HepG2 (cell line): ENCODE results near the gene ST8SIA3.

Source experiments
- CTCF ChIP-seq: sonication (generic); formaldehyde crosslinking; IDR thresholded peaks from 2 replicates; pipeline ENCODE4 v1.5.0; 2020; ENCODE audit warnings: mild to moderate bottlenecking, missing genetic modification reagents, moderate library complexity
- ETV6 ChIP-seq: sonication (generic); formaldehyde crosslinking; conservative IDR thresholded peaks from 2 replicates; pipeline ENCODE4 v1.4.0; 2020; ENCODE audit warnings: missing genetic modification reagents
- MLX ChIP-seq: IDR thresholded peaks from 2 replicates; pipeline ENCODE4 v1.6.1; 2016
- MXI1 ChIP-seq: IDR thresholded peaks from 3 replicates; pipeline ENCODE4 v1.6.1; 2012; ENCODE audit warnings: low read depth, low read length, inconsistent platforms, borderline replicate concordance
- RBFOX2 ChIP-seq: fragments of 200-400 bp; formaldehyde crosslinking; IDR thresholded peaks from 2 replicates; pipeline ENCODE4 v1.6.1; 2017; ENCODE audit warnings: low read depth, mild to moderate bottlenecking, low read length
- ZBTB21 ChIP-seq: sonication (generic); formaldehyde crosslinking; IDR thresholded peaks from 2 replicates; pipeline ENCODE4 v1.4.0; 2020; ENCODE audit warnings: missing genetic modification reagents
- ZNF337 ChIP-seq: sonication (generic); formaldehyde crosslinking; IDR thresholded peaks from 2 replicates; pipeline ENCODE4 v1.5.1; 2020; ENCODE audit warnings: missing genetic modification reagents, low read depth, mild to moderate bottlenecking, borderline replicate concordance
- ZNF44 ChIP-seq: sonication (generic); formaldehyde crosslinking; IDR thresholded peaks from 2 replicates; pipeline ENCODE4 v1.5.1; 2020; ENCODE audit warnings: mild to moderate bottlenecking, missing genetic modification reagents

DNA sequence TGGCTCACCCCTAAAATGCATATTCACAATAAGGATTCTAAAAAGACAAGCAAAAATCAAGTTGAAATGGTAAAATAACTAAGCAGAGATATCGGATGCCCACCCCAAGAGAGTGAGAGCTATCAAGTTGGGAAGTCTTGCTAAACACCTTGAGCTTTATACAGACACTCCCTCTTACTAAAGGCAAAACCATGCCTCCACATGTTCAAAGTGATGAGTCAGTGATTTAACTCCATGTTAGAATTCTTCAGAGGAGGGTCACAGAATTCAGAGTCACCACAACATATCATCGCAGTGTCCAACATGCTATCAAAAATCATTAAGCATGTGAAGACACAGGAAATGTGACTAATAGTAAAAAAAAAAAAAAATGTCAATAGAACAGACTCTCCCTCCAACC, 20.6 kb upstream of the ST8SIA3 start:
- TF ChIP-seq ZBTB21 (no peak), MLX (CRISPR knock-in tag) (no peak), RBFOX2 (no peak), ZNF337 (no peak), MXI1 (no peak), ETV6 (no peak), CTCF (CRISPR knock-in tag) (no peak), ZNF44 (no peak)
